Neural progenitor cell (in vitro differentiated cells): Measurements from ENCODE around the gene MDM1. TPM values are rescaled to one million over a fixed set of nuclear protein-coding genes. Genes with fewer than 3 reads are reported as not detected.

Experiments used
- DNase-seq: peaks from one replicate; pipeline ENCODE4 v3.0.0-alpha.2; 2016; ENCODE audit warnings: low spot score
- H2AFZ ChIP-seq: fragments of 200-600 bp; sonication (generic); replicated peaks from 2 replicates; pipeline ENCODE4 v1.6.1; 2016; ENCODE audit warnings: antibody characterized with exemption
- H3F3A ChIP-seq: fragments of 200-600 bp; sonication (generic); 2 replicates; pipeline ENCODE4 v1.6.1; 2016; ENCODE audit warnings: antibody characterized with exemption, low read depth
- H3K27ac ChIP-seq: fragments of 200-600 bp; sonication (generic); 2 replicates; pipeline ENCODE4 v1.5.1; 2016; ENCODE audit warnings: mild to moderate bottlenecking
- H3K27me3 ChIP-seq: fragments of 200-600 bp; sonication (generic); 2 replicates; pipeline ENCODE4 v1.6.1; 2016; ENCODE audit warnings: mild to moderate bottlenecking, moderate library complexity
- H3K36me3 ChIP-seq: fragments of 200-600 bp; sonication (generic); 2 replicates; pipeline ENCODE4 v1.5.1; 2016
- H3K4me1 ChIP-seq: fragments of 200-600 bp; sonication (generic); 2 replicates; pipeline ENCODE4 v1.6.1; 2016; ENCODE audit warnings: mixed run types
- H3K4me2 ChIP-seq: fragments of 200-600 bp; sonication (generic); 2 replicates; pipeline ENCODE4 v1.6.1; 2016
- H3K4me3 ChIP-seq: fragments of 200-600 bp; sonication (generic); 2 replicates; pipeline ENCODE4 v1.5.1; 2016
- H3K79me2 ChIP-seq: fragments of 200-600 bp; sonication (generic); 2 replicates; pipeline ENCODE4 v1.6.1; 2016; ENCODE audit warnings: low read depth
- H3K9ac ChIP-seq: fragments of 200-600 bp; sonication (generic); 2 replicates; pipeline ENCODE4 v1.6.1; 2016
- H3K9me3 ChIP-seq: fragments of 200-600 bp; sonication (generic); 2 replicates; pipeline ENCODE4 v1.5.1; 2016; ENCODE audit warnings: low read depth
- H4K20me1 ChIP-seq: fragments of 200-600 bp; sonication (generic); 2 replicates; pipeline ENCODE4 v1.6.1; 2016; ENCODE audit warnings: low read depth
- H3K27ac Mint-ChIP-seq: 3 replicates; pipeline ENCODE4 v1.8.0; 2021; ENCODE audit warnings: mixed read lengths
- H3K27me3 Mint-ChIP-seq: 2 replicates; pipeline ENCODE4 v1.8.0; 2022; ENCODE audit warnings: low read depth, mild to moderate bottlenecking, inconsistent platforms, moderate library complexity, mixed read lengths; ENCODE audit not compliant: insufficient read depth
- H3K36me3 Mint-ChIP-seq: 3 replicates; pipeline ENCODE4 v1.8.0; 2021; ENCODE audit warnings: mixed read lengths
- H3K4me1 Mint-ChIP-seq: 3 replicates; pipeline ENCODE4 v1.8.0; 2021; ENCODE audit warnings: mixed read lengths
- H3K4me3 Mint-ChIP-seq: 3 replicates; pipeline ENCODE4 v1.8.0; 2021; ENCODE audit warnings: mild to moderate bottlenecking, moderate library complexity, mixed read lengths
- H3K9me3 Mint-ChIP-seq: 3 replicates; pipeline ENCODE4 v1.8.0; 2020; ENCODE audit warnings: mixed read lengths
- CTCF ChIP-seq: fragments of 200-600 bp; sonication (generic); IDR thresholded peaks from 2 replicates; pipeline ENCODE4 v1.5.1; 2017; ENCODE audit warnings: antibody characterized with exemption, mild to moderate bottlenecking
- EZH2 ChIP-seq: fragments of 200-600 bp; sonication (generic); IDR thresholded peaks from 2 replicates; pipeline ENCODE4 v1.6.1; 2017; ENCODE audit warnings: antibody characterized with exemption, mild to moderate bottlenecking, moderate library complexity
- EZH2phosphoT487 ChIP-seq: fragments of 200-600 bp; sonication (generic); IDR thresholded peaks from 2 replicates; pipeline ENCODE4 v1.6.1; 2017; ENCODE audit warnings: antibody characterized with exemption
- total RNA-seq: library from RNA; depleted of rRNA; stranded (reverse); fragments of >200 nt; gene quantifications from 2 replicates; pipeline ENCODE4 v1.2.3, GENCODE V29; 2015; ENCODE audit warnings: low replicate concordance

MDM1 gene
- total RNA-seq, 1 donor from 2014 or later, result 47.2 TPM

DNA sequence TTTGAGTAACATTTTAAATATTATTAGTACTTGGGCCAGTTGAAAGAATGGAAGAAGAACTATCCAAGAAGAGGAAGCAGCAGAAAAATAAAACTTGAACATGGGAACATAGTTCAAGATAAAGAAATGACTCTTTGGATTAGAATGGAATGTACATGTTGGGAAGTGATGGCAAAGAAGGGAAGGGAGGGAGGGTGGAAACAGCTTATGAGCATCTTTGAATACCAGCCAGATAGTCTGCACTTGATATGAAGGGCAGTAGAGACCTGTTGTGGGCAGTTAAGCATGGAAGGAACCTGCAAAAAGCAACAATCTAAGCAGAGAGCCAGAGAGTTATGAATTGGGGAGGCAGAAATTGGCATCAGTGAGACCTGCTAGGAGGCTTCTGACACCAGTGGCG, 68.8 kb downstream of the MDM1 start:
- Histone ChIP-seq H3K9me3 (no peaks in the 10 kb centered on the region), H4K20me1 (no peaks in the 10 kb centered on the region), H3K36me3 (no peaks in the 10 kb centered on the region), H3K27me3 (no peaks in the 10 kb centered on the region), H3F3A (no peaks in the 10 kb centered on the region), H3K9ac (no peak overlapping the region), H3K79me2 (no peaks in the 10 kb centered on the region), H2AFZ (peak overlapping the region; percentile 60), H3K4me1 (no peaks in the 10 kb centered on the region), H3K4me3 (no peak overlapping the region), H3K27ac (no peak overlapping the region), H3K4me2 (no peak overlapping the region)
- H3K27me3 Mint-ChIP-seq, result no peaks in the 10 kb centered on the region
- H3K9me3 Mint-ChIP-seq, result no peaks in the 10 kb centered on the region
- DNase-seq, result no peak
- TF ChIP-seq CTCF (no peak), EZH2 (no peak), EZH2phosphoT487 (no peak)
- H3K4me1 Mint-ChIP-seq, result peaks cover 4% of the 10 kb centered on the region
- no peaks in the 10 kb centered on the region for H3K36me3 Mint-ChIP-seq
- H3K4me3 Mint-ChIP-seq, result no peak overlapping the region
- H3K27ac Mint-ChIP-seq, result no peak overlapping the region

- Histone ChIP-seq H3K79me2 (no peaks in the 10 kb centered on the region), H3K9me3 (no peaks in the 10 kb centered on the region), H3K4me3 (no peak overlapping the region), H3K27ac (no peak overlapping the region), H3K27me3 (no peaks in the 10 kb centered on the region), H2AFZ (no peak overlapping the region), H3K4me2 (no peak overlapping the region), H4K20me1 (no peaks in the 10 kb centered on the region), H3K36me3 (no peaks in the 10 kb centered on the region), H3F3A (no peaks in the 10 kb centered on the region), H3K4me1 (no peaks in the 10 kb centered on the region), H3K9ac (no peak overlapping the region)
- Mint-ChIP-seq H3K27ac (no peak overlapping the region), H3K4me3 (no peak overlapping the region), H3K36me3 (no peaks in the 10 kb centered on the region), H3K4me1 (peaks cover 4% of the 10 kb centered on the region), H3K9me3 (no peaks in the 10 kb centered on the region), H3K27me3 (no peaks in the 10 kb centered on the region)
- TF ChIP-seq EZH2phosphoT487, result no peak
- no peak for TF ChIP-seq EZH2
- TF ChIP-seq CTCF, result no peak
- no peak for DNase-seq
Observed at GRCh38 chr12:68261896-68262295, 70.3 kb downstream of the MDM1 start.

DNA sequence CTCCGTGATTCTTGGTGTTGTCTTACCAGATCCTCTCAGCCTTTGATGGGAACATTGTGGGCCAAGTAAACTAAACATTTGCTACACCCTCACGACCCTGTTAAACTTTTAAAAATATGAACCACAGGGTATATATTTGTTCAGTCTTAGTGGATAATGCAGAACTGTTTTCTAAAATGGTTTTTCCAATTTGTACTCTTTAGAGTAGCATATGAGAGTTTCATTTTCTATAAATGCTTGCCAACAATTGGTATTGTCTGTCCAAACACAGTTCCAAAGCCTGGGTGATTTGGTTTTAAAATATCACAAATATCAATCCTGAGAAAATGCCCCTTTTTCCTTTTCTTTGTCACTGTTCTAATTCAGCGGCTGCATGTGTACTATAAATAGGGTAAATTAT, 72.0 kb downstream of the MDM1 start:
- H3K4me2 ChIP-seq, result no peak overlapping the region
- H3K4me3 Mint-ChIP-seq, result no peak overlapping the region
- no peaks in the 10 kb centered on the region for H3K27me3 Mint-ChIP-seq
- no peak overlapping the region for H3K27ac ChIP-seq
- H3K9ac ChIP-seq, result no peak overlapping the region
- H3K4me1 ChIP-seq, result no peaks in the 10 kb centered on the region
- H3K36me3 ChIP-seq, result no peaks in the 10 kb centered on the region
- H4K20me1 ChIP-seq, result no peaks in the 10 kb centered on the region
- H2AFZ ChIP-seq, result no peak overlapping the region
- H3K27ac Mint-ChIP-seq, result no peak overlapping the region
- no peak for DNase-seq
- peaks cover 4% of the 10 kb centered on the region for H3K4me1 Mint-ChIP-seq
- H3K9me3 Mint-ChIP-seq, result no peaks in the 10 kb centered on the region
- H3F3A ChIP-seq, result no peaks in the 10 kb centered on the region
- TF ChIP-seq EZH2phosphoT487 (no peak), EZH2 (no peak), CTCF (no peak)
- no peaks in the 10 kb centered on the region for H3K9me3 ChIP-seq
- H3K79me2 ChIP-seq, result no peaks in the 10 kb centered on the region
- no peaks in the 10 kb centered on the region for H3K27me3 ChIP-seq
- H3K4me3 ChIP-seq, result no peak overlapping the region
- H3K36me3 Mint-ChIP-seq, result no peaks in the 10 kb centered on the region
